CD4-positive, alpha-beta memory T cell (primary cell): ENCODE results near the gene EDEM2. TPM values are rescaled to one million over a fixed set of nuclear protein-coding genes. Genes with fewer than 3 reads are reported as not detected.
"Not testable (repeated sequence)": the region's sequence is repeated elsewhere in the genome, so short reads cannot be mapped to it uniquely, and the experiment has no call there.

ENCODE experiments used
- CTCF ChIA-PET: fragments of 350-600 bp; sonication (Branson Sonifier 250); formaldehyde crosslinking; loops from one replicate; lab custom pipeline; 2021; ENCODE audit warnings: inconsistent platforms; ENCODE audit not compliant: partially characterized antibody; lab: Charles Lee
- POLR2A ChIA-PET: fragments of 350-600 bp; sonication (Branson Sonifier 250); formaldehyde crosslinking; loops from one replicate; lab custom pipeline; 2021; ENCODE audit not compliant: partially characterized antibody; lab: Charles Lee
- DNase-seq, 5 donors: peaks; one replicate each; pipeline versions ENCODE4 v3.0.0 to v3.0.0-alpha.2; 2020 to 2022; ENCODE audit warnings: mixed read lengths in 1 of 5
- H3K27ac ChIP-seq: one replicate; pipeline ENCODE4 v1.7.0; 2013; ENCODE audit warnings: low read depth, low read length
- H3K27me3 ChIP-seq: 2 replicates; pipeline ENCODE4 v1.7.0; 2013; ENCODE audit warnings: mild to moderate bottlenecking, low read length, moderate library complexity; ENCODE audit not compliant: insufficient read depth
- H3K36me3 ChIP-seq: 2 replicates; pipeline ENCODE4 v1.7.0; 2013; ENCODE audit warnings: mild to moderate bottlenecking, low read length, moderate library complexity; ENCODE audit not compliant: insufficient read depth
- H3K4me1 ChIP-seq: 2 replicates; pipeline ENCODE4 v1.7.0; 2013; ENCODE audit warnings: mild to moderate bottlenecking, low read length, moderate library complexity; ENCODE audit not compliant: insufficient read depth
- H3K4me3 ChIP-seq, 2 donors: one replicate each; pipeline ENCODE4 v1.7.0; 2013; ENCODE audit warnings: low read length in 2 of 2, mild to moderate bottlenecking in 1 of 2
- H3K9me3 ChIP-seq, 2 donors: one replicate each; pipeline ENCODE4 v1.7.0; 2013; ENCODE audit warnings: low read length in 2 of 2, control low read depth in 1 of 2; ENCODE audit not compliant: control insufficient read depth in 1 of 2
- H3K27ac Mint-ChIP-seq, 7 donors: one replicate each; pipeline ENCODE4 v1.8.0; 2020 to 2021; ENCODE audit warnings: mixed read lengths in 7 of 7, mild to moderate bottlenecking in 6 of 7, inconsistent platforms in 3 of 7, moderate library complexity in 3 of 7
- H3K27me3 Mint-ChIP-seq, 2 donors: one replicate each; pipeline ENCODE4 v1.8.0; 2020 to 2021; ENCODE audit warnings: mixed read lengths in 2 of 2
- H3K36me3 Mint-ChIP-seq, 2 donors: one replicate each; pipeline ENCODE4 v1.8.0; 2020 to 2021; ENCODE audit warnings: mixed read lengths in 2 of 2, inconsistent platforms in 1 of 2, mild to moderate bottlenecking in 1 of 2
- H3K4me1 Mint-ChIP-seq, 4 donors: one replicate each; pipeline ENCODE4 v1.8.0; 2020 to 2021; ENCODE audit warnings: mixed read lengths in 4 of 4, mild to moderate bottlenecking in 1 of 4
- H3K4me3 Mint-ChIP-seq, 8 donors: one replicate each; pipeline ENCODE4 v1.8.0; 2020 to 2021; ENCODE audit warnings: mixed read lengths in 8 of 8, mild to moderate bottlenecking in 7 of 8, moderate library complexity in 6 of 8, inconsistent platforms in 3 of 8
- H3K9me3 Mint-ChIP-seq, 8 donors: one replicate each; pipeline ENCODE4 v1.8.0; 2020 to 2021; ENCODE audit warnings: mixed read lengths in 8 of 8, mild to moderate bottlenecking in 5 of 8, inconsistent platforms in 3 of 8, moderate library complexity in 1 of 8
- intact Hi-C: fragments of 100-400 bp; cut with micrococcal nuclease; formaldehyde crosslinking; loops from one replicate; pipeline ENCODE4 v1.15.1; 2023
- polyA plus RNA-seq, 2 donors: library from polyadenylated mRNA; unstranded; fragments of 300-500 nt; fragmentation: Illumina TruSeq; gene quantifications; one replicate each; pipeline ENCODE4 v1.2.3, GENCODE V29; 2021
- total RNA-seq, 2 experiments: library from RNA; stranded (reverse); gene quantifications; one replicate each; pipeline ENCODE4 v1.2.3, GENCODE V29; 2021

Gene EDEM2
- total and polyA plus RNA-seq, 4 experiments from 2014 or later: 27.2 to 62.1 (median 39.8) TPM

DNA sequence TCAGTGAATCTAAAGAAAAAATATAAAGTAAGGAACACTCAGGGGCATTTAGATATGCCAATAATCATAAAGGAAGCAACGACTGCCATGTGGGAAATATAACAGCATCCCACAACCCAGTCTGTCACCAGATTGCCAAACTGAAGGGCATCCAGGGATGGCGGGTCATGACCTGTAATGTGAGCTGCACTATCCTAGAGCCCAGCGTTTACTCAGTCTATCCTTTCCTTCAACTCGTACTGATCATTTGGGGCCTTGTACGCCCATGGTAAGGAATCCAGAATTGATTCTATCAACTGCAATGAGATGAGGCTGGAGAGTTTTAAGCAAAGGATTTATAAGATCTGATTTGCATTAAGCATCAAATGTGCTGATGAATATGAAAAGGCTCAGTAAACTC, 59.8 kb downstream of the EDEM2 start:
- Histone ChIP-seq H3K27me3 (no peaks in the 10 kb centered on the region), H3K4me1 (peaks cover 60% of the 10 kb centered on the region), H3K4me3 (no peak overlapping the region), H3K9me3 (no peaks in the 10 kb centered on the region), H3K36me3 (no peaks in the 10 kb centered on the region), H3K27ac (no peak overlapping the region)
- DNase-seq: no peak
- Mint-ChIP-seq H3K4me1 (peaks cover 39 to 71% (median 56%) of the 10 kb centered on the region in 4 donors), H3K27me3 (no peaks in the 10 kb centered on the region), H3K9me3 (peaks cover 0 to 1% (median 0%) of the 10 kb centered on the region in 8 donors), H3K4me3 (no peak overlapping the region), H3K27ac (peak overlapping the region in 1 of 7 donors; percentile 5), H3K36me3 (peaks cover 4 to 22% of the 10 kb centered on the region in 2 donors)
- ChIA-PET POLR2A (no interaction called here), CTCF (interaction anchor here (0.7 kb wide), 1 partner anchor 9 kb away, joined by 5 read pairs; no protein-coding TSS in a partner anchor)
- intact Hi-C loops: no loop called here

DNA sequence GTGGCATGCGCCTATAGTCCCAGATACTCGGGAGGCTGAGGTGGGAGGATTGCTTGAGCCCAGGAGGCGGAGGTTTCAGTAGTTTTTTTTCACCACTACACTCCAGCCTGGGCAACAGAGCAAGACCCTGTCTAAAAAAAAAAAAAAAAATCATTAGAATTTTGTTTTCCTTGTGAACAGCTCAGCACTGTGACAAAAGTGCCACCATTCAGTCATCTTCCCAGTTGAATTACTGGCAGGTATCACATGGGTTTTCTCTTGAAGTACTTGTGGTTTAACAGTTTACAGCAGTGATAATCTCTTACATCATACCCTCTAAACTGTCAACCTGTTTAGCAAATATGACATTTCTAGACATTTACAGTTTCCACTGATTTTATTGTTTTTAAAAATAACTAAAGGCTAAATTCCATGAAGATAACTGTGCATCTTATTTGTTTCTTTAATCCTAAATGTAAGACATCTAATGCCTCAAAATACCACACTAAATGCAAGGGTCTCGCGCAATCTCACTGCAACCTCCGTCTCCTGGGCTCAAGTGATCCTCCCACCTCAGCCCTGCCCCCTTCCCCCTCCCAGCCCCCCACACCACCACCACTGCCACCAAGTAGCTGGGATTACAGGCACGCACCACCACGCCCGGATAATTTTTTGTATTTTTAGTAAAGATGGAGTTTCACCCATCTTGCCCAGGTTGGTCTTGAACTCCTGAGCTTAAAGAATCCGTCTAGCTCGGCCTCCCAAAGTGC, 61.5 kb downstream of the EDEM2 start:
- H3K4me1 ChIP-seq: peaks cover 61% of the 10 kb centered on the region
- intact Hi-C loops: no loop called here
- no peaks in the 10 kb centered on the region for H3K27me3 ChIP-seq
- H3K27ac ChIP-seq: no peak overlapping the region
- Mint-ChIP-seq H3K9me3 (peaks cover 0 to 1% (median 0%) of the 10 kb centered on the region in 8 donors), H3K4me1 (peaks cover 36 to 71% (median 51%) of the 10 kb centered on the region in 4 donors), H3K27ac (peak overlapping the region in 1 of 7 donors; percentile 70), H3K27me3 (no peaks in the 10 kb centered on the region), H3K36me3 (peaks cover 4 to 19% of the 10 kb centered on the region in 2 donors), H3K4me3 (peak overlapping the region in 1 of 8 donors; percentile 26)
- POLR2A ChIA-PET: no interaction called here
- H3K36me3 ChIP-seq: no peaks in the 10 kb centered on the region
- no peak overlapping the region for H3K4me3 ChIP-seq
- no peaks in the 10 kb centered on the region for H3K9me3 ChIP-seq
- DNase-seq: peak in 1 of 5 donors; percentile 18
- CTCF ChIA-PET: interaction anchor here (2.2 kb wide), 1 partner anchor 10 kb away, joined by 12 read pairs; no protein-coding TSS in a partner anchor

DNA sequence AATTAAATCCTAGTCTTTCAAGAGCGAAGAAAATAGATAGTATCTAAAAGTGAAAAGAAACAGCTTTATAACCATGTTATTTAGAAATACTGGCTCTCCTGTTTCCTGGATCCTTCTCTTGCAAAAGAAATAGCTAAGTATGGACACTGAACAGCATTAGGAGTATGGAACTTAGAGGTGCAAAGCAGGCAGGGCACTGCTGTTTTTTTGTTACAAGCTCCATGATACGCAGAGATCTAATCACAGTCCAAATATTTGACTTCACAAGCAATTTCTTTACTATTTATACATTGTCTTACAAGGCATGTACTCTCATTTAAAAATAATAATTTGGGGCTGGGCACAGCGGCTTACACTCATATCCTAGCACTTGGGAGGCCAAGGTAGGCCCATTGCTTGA, 62.1 kb downstream of the EDEM2 start:
- Mint-ChIP-seq H3K4me3 (no peak overlapping the region), H3K36me3 (peaks cover 4 to 19% of the 10 kb centered on the region in 2 donors), H3K27ac (no peak overlapping the region)

DNA sequence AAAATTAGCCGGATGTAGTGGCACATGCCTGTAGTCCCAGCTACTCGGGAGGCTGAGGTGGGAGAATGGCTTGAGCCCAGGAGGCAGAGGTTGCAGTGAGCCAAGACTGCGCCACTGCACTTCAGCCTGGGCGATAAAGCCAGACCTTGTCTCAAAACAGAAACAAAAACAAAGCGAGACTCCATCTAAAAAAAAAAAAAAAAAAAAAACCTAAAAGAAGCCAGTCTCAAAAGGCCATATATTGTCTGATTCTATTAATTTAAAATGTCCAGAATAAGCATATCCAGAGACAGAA, 66.8 kb downstream of the EDEM2 start:
- H3K4me1 ChIP-seq: peaks cover 48% of the 10 kb centered on the region
- H3K4me3 ChIP-seq, POLR2A ChIA-PET, intact Hi-C loops, H3K9me3 ChIP-seq, H3K27me3 ChIP-seq, H3K27ac ChIP-seq, H3K9me3 Mint-ChIP-seq, H3K27me3 Mint-ChIP-seq, DNase-seq: not testable (repeated sequence)
- peaks cover 21 to 23% of the 10 kb centered on the region in 2 donors for H3K36me3 Mint-ChIP-seq
- peaks cover 22 to 61% (median 41%) of the 10 kb centered on the region in 4 donors for H3K4me1 Mint-ChIP-seq
- H3K27ac Mint-ChIP-seq: peak overlapping the region in 2 of 7 donors; percentile 50 to 65
- peak overlapping the region in 4 of 8 donors; percentile 27 to 52 (median 40) for H3K4me3 Mint-ChIP-seq
- CTCF ChIA-PET: interaction anchor here (0.6 to 1.4 kb wide), 4 partner anchors 13 to 436 kb away, joined by 3 to 7 read pairs (median 4); no protein-coding TSS in a partner anchor
- H3K36me3 ChIP-seq: peaks cover 19% of the 10 kb centered on the region

More for the DNA sequence above, 62.1 kb downstream of the EDEM2 start:
- Histone ChIP-seq H3K4me1 (peaks cover 62% of the 10 kb centered on the region), H3K27me3 (no peaks in the 10 kb centered on the region), H3K36me3 (no peaks in the 10 kb centered on the region), H3K4me3 (no peak overlapping the region), H3K9me3 (no peaks in the 10 kb centered on the region), H3K27ac (no peak overlapping the region)
- no peaks in the 10 kb centered on the region for H3K27me3 Mint-ChIP-seq
- peaks cover 38 to 71% (median 51%) of the 10 kb centered on the region in 4 donors for H3K4me1 Mint-ChIP-seq
- peaks cover 0 to 1% (median 0%) of the 10 kb centered on the region in 8 donors for H3K9me3 Mint-ChIP-seq
- intact Hi-C loops: no loop called here
- POLR2A ChIA-PET: no interaction called here
- no peak for DNase-seq
- CTCF ChIA-PET: interaction anchor here (2.2 kb wide), 1 partner anchor 11 kb away, joined by 12 read pairs; no protein-coding TSS in a partner anchor

DNA sequence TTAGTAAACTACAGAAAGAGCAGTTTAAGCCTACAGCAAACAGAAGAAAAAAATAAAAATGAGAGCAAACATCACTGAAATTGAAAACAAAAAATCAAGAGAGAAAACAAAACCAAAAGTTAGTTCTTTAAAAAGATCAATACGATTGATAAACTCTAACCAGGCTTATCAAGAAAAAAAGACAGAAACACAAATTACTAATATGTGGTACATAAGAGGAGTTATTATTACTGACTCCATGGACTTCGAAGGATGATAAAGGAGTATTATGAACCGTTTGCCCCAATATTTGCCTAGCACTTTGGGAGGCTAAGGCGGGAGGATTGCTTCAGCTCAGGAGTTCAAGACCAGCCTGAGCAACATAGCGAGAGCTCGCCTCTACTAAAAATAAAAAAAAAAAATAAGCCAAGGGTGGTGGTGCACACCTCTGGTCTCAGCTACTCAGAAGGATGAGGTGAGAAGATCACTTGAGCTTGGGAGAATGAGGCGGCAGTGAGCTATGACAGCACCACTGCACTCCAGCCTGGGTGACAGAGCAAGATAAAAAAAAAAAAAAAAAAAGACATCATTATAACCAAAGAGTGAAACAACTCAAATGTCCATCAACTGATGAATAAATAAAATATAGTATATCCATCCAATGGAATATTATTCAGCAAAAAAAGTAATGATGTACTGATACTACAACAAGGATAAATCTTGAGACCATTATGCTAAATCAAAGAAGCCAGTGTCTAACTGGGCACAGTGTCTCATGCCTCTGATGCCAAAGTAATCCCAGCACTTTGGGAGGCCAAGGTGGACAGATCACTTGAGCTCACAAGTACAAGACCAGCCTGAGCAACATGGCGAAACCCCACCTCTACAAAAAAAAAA, 67.4 kb downstream of the EDEM2 start:
- no peak for DNase-seq
- Histone ChIP-seq H3K9me3 (no peaks in the 10 kb centered on the region), H3K4me3 (no peak overlapping the region), H3K27me3 (no peaks in the 10 kb centered on the region), H3K27ac (no peak overlapping the region), H3K36me3 (peaks cover 19% of the 10 kb centered on the region), H3K4me1 (peaks cover 43% of the 10 kb centered on the region)
- peaks cover 19 to 55% (median 36%) of the 10 kb centered on the region in 4 donors for H3K4me1 Mint-ChIP-seq
- H3K4me3 Mint-ChIP-seq: peak overlapping the region in 5 of 8 donors; percentile 27 to 71 (median 52)
- intact Hi-C loops: no loop called here
- ChIA-PET POLR2A (no interaction called here), CTCF (interaction anchor here (0.6 to 1.5 kb wide), 6 partner anchors 11 to 436 kb away, joined by 3 to 7 read pairs (median 4); no protein-coding TSS in a partner anchor)
- no peaks in the 10 kb centered on the region for H3K9me3 Mint-ChIP-seq
- peak overlapping the region in 6 of 7 donors; percentile 7 to 82 (median 51) for H3K27ac Mint-ChIP-seq
- peaks cover 23 to 26% of the 10 kb centered on the region in 2 donors for H3K36me3 Mint-ChIP-seq
- H3K27me3 Mint-ChIP-seq: no peaks in the 10 kb centered on the region

DNA sequence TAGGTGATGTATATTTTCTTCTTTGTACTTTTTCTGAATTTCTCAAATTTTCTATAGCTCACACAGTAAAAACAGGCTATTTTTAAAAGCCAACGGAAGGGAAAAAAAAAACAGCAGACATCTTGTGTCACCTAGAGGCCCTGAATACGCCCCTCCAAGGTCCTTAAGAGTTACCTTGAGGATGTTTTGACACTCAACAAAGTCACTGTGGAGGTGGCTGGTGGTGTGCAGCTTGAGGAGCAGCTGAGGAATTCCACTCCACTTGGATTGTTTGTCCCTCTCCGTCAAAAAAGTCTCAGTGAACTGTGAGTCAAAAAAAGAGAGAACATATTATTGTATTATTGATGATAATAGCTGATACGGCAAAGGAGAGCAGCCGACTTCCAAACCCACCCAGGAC, 69.3 kb downstream of the EDEM2 start:
- DNase-seq: no peak
- Mint-ChIP-seq H3K27ac (no peak overlapping the region), H3K27me3 (no peaks in the 10 kb centered on the region), H3K9me3 (peaks cover 0 to 4% (median 0%) of the 10 kb centered on the region in 8 donors), H3K4me1 (peaks cover 15 to 51% (median 29%) of the 10 kb centered on the region in 4 donors), H3K36me3 (peaks cover 31 to 38% of the 10 kb centered on the region in 2 donors), H3K4me3 (no peak overlapping the region)
- ChIA-PET CTCF (interaction anchor here (1.5 to 1.8 kb wide), 2 partner anchors 18 to 44 kb away, joined by 3 to 8 read pairs; no protein-coding TSS in a partner anchor), POLR2A (no interaction called here)
- intact Hi-C loops: no loop called here
- H3K4me3 ChIP-seq: no peak overlapping the region
- H3K4me1 ChIP-seq: peaks cover 36% of the 10 kb centered on the region
- peaks cover 19% of the 10 kb centered on the region for H3K36me3 ChIP-seq
- H3K9me3 ChIP-seq: no peaks in the 10 kb centered on the region
- H3K27me3 ChIP-seq: no peaks in the 10 kb centered on the region
- H3K27ac ChIP-seq: no peak overlapping the region
